Inflammatory macrophage treated with lipopolysaccharide for 4 hours (primary cell): ENCODE measurements around the gene KLK5.
"Not testable (repeated sequence)": the region's sequence is repeated elsewhere in the genome, so short reads cannot be mapped to it uniquely, and the experiment has no call there.

Source experiments
- DNase-seq: peaks from one replicate; pipeline ENCODE4 v3.0.0-alpha.2; 2020

Gene KLK5, protein sequence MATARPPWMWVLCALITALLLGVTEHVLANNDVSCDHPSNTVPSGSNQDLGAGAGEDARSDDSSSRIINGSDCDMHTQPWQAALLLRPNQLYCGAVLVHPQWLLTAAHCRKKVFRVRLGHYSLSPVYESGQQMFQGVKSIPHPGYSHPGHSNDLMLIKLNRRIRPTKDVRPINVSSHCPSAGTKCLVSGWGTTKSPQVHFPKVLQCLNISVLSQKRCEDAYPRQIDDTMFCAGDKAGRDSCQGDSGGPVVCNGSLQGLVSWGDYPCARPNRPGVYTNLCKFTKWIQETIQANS

DNA sequence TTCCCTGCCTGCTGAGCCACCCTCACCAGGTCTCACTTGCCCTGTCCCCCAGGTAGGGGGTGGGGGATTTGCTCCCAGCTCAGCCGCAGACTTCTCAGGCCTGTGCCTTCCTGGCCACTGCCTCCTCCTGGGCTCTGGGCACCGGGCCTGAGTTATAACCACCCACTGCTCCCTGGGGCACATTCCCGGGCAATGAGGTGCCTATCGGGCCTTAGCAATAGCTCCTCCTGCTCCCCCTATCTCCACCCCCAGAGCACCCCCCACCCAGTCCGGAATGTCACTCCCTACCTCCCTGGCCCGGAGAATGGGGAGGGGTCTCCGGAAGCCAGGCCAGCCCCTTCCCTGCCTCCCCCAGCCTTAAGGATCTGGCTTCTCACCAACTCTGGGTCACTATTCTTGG, at the start of gene KLK5:
Gene KLK5 (minus strand): TSS at position 129 of the 400 bp plus-strand sequence. CDS start 381 bp downstream, outside the sequence.
- no peak for DNase-seq

DNA sequence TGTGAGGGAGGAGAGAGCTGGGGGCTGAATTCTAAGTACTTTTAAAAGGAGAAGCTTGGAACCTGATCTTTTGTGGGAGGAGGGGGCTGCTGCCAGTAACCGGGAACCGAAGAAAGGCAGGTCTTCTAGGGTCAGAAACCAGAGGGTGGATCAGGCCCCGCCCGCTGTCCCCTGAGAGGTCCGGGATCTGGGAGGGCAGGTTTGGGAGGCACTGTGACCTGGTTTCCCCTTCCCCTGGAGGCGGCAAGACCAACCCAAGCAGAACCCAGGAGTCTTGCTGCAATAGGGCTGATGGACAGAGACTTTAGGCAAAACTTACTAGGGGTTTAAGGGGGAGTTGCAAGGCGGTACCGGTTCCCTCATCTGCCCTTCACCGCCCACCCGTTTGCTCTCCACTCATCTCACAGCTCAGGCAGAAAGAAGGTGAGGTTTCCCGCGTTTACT, 49.3 kb upstream of the KLK5 start:
- no peak for DNase-seq

DNA sequence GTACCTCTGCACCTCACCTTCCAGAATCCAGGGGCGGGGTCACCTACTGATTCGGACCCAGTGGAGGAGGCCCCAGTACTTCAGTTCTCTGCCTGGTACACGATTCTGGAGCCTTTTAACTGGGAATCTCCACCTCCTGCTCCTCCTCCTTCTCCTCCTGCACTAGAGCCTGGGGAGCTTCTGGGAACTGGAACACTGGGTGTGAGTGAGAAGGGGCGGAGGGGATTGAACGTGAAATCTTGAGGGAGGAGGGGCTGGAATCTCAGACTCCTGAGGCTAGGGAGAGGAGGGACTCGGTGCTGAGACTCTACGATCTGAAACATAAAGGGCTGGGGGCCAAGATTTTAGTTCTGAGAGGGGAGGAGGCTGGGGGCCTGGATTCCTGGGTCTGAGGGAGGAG, 48.7 kb upstream of the KLK5 start, which contains the start of gene KLK8:
Gene KLK8 (minus strand): TSS at position 90 of the 400 bp plus-strand sequence. CDS start 437 bp downstream, outside the sequence.
- no peak for DNase-seq

DNA sequence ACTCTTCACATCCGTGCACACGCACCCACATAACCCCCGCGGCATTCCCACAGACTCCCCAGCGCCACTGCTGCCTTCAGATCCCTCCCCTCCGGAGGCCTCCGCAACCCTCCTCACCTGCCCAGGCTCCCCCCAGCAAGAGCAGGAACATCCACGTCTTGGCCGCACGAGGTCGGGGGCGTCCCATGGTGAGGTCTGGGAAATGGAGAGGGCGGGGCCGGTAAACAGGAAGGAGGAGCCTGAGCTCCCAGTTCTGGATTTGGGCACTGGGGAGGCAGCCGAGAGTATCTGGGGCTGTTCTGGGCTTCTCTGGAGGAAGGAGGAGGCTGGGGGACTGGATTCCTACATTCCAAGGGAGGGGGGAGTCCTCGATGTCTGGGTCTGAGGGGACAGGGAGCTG, 48.1 kb upstream of the KLK5 start:
- DNase-seq = no peak

DNA sequence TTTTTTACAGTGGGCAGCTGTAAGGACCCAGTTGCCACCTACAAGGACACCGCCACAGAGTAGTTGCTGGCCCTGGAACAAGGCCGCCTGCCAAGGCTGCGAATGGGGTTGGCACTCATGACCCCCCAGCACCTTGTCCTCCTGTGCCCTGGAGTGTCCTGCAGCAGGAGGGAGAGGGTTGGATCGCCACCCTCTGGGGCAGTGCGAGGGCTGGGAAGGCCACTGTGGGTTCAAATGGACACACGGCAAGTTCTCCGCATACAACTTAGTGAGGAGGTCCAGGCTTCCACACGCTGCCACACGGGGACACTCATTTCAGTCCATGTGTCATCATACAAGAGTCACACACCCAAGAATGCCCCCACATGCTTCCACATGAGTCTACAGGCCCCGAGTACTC, 47.6 kb upstream of the KLK5 start:
- no peak for DNase-seq

DNA sequence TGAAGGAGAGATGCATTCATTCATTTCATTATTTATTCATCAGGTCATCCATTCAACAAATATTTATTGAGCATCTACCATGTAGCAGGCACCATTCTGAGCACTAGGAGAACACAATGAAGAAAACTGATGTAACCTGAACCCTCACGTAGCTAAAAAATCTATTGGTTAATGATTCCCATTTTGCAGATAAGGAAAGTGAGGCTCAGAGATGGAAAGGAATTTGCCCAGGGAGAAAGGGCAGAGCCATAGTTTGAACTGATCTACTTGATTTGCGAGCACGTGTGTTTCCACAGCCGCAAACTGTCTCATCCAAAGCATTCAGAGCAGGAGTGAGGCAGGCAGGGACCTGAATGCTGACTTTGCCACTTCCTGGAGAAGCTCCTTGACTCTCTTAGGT, 45.8 kb upstream of the KLK5 start:
- DNase-seq = no peak

DNA sequence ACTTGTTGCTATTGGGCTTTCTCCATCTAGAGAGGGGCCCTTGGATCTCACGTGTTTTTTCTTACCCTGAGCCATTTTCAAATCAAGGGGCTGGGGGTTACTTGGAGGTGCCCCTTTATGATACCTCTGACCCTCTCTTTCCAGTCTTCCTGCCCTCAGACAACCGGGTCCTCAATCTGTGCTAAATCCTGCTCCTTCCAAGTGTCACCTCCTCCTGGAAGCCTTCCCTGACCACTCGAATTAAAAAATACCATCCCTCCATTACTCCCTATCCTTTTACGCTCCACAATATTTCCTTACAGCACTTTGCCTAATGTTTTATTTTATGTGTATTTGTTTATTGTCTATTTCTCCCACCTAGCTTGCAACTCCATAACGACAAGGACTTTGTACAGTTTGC, 45.2 kb upstream of the KLK5 start:
- no peak for DNase-seq

DNA sequence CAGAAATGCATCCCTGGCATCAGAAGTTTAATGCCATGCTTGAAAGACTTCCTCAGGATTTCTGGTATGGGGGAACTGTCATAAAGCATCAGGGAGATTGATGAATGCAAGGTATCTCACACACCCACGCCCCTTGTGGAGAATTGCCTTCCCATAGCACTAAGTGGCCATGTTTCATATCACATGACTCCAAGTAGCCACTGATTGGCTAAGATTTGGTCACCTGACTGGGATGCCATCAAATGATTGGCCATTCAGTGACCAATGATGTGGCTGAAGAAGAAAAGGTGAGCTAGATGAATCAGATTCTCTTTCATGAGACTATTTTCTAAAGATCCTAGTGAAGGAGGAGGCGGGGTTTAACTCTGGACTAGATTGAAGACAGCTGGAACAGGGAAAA, 41.3 kb upstream of the KLK5 start:
- no peak for DNase-seq

DNA sequence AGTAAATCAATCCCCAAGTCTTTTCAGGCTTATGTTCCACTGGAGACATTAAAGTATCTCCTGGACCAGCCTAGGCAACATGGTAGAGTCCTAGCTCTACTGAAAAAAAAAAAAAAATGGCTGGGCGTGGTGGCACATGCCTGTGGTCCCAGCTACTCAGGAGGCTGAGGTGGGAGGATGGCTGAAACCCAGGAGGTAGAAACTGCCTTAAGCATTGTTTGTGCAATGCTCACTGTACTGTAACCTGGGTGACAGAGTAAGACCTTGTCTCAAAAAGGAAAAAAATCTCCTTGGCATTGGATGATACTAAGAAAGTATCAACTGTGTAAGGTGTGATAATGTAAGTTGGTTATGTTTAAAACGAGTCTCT, 39.8 kb upstream of the KLK5 start:
- no peak for DNase-seq

DNA sequence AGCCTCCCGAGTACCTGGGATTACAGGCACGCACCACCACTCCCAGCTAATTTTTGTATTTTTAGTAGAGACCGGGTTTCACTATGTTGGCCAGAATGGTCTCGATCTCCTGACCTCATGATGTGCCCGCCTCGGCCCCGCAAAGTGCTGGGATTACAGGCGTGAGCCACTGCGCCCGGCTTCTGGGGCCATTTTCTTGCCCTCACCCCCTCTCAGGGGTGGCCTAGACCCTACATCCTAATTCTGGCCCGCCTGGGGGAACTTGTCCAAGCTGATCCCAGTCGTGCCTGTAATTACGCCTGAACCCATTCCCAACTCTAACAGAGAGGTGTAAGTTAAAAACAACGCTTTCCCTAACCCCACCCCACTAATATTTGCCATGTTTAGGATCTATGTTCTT, 31.6 kb upstream of the KLK5 start:
- DNase-seq = not testable (repeated sequence)

DNA sequence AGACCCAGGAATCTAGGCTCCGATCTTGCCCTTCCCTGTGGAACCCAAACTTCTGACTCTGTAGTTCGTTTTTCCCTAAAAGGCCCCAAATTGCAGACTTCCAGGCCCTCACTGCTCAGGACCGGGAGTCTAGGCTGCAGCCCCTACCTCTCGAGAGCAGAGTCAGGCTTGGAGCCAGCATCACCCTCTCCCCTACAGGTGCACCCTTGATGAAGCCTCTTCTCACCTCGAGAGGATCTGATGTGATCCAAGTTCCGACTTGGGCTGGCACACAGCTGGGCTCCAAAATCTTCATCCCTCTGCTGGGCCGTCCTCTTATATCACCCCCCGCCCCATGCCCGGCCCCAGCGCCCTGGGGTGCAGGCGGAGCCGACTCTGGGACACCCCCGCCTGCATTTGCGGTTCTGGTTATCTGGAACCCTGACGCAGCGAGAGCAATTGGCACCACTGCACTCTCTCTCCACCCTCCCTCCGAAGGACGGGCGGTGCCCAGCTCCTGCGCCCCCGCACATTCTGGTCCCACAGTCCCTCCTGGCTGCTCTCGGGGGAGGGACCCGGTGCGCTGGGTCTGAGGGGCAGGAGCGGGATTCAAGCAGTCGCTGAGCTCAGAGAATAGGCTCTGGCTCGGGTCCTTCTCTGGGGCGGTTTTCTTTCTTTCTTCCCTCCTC, 30.9 kb upstream of the KLK5 start, which contains the start of gene KLK7:
Gene KLK7 (minus strand): TSS at position 293 of the 668 bp plus-strand sequence. CDS start 1,518 bp downstream, outside the sequence.
- DNase-seq = no peak

DNA sequence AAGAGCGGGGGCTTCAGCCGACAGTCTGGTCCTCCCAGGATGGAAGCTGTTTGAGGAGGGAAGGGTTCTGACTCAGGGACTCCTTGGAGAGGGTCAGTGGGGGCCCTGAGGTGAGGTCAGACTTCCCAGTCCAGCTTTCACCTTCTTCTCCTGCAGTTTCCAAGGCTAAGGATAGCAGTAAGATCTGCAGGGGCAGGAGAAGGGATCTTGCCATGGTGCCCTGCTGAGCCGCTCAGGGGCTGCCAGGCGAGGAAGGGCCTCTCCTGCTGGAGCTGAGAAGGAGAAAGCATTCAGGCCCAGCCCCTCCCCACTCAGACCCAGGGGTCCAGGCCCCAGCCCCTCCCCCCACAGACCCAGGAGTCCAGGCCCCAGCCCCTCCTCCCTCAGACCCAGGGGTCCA, 29.3 kb upstream of the KLK5 start:
- DNase-seq = no peak

DNA sequence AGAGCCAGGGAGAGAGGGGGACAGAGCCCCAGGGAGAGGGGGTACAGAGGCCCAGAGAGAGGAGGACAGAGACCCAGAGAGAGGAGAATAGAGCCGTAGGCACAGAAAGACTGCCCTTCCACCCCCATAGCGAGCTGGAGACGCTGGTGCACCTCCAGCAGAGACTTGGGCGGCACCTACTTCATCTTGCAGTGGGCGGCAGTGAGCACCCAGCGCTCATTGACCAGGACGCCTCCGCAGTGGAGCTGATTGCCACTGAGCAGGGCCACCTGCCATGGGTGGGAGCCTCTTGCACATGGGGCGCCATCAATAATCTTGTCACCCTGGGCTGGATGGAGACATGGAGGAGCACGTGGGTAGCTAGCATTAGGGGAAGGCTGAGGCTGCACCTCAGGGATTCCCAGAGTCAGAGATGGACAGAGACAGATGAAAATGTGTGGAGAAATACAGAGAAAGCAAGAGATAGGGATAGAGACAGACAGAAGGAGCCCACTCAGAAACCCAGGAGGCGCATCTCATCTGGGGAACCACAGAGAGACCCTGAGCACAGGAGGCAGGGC, 28.8 kb upstream of the KLK5 start:
- no peak for DNase-seq

DNA sequence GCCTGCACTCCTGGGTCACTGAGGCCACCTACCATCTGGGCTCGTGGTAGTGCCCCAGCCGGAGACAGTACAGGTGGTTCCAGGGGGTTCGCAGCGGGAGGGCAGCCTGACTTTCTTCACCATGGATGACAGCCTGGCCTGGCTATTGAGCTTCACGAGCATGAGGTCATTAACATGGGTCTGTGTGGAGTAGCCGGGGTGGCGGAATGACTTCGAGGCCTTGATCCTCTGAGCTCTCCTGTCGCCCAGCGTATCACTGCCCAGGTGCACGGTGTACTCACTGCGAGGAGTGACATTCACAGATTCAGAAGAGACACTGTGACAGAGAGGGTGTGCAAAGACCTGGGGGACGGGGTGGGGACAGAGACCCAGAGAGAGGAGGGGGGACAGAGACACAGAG, 27.4 kb upstream of the KLK5 start:
- no peak for DNase-seq

DNA sequence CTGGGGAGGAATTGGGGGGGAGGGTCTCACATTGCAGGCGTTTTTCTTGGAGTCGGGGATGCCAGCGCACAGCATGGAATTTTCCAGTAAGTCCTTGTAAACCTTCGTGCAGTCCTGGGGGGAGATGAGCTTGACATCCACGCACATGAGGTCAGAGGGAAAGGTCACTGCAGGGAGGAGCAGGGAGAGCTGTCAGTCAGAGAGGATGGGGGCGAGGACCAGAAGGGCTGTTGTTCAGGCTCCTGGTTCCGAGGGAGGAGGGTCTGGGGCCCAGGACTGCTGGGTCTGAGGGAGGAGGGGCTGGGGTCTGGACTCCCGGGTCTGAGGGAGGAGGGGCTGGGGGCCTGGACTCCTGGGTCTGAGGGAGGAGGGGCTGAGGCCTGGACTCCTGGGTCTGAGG, 26.9 kb upstream of the KLK5 start:
- DNase-seq = no peak

DNA sequence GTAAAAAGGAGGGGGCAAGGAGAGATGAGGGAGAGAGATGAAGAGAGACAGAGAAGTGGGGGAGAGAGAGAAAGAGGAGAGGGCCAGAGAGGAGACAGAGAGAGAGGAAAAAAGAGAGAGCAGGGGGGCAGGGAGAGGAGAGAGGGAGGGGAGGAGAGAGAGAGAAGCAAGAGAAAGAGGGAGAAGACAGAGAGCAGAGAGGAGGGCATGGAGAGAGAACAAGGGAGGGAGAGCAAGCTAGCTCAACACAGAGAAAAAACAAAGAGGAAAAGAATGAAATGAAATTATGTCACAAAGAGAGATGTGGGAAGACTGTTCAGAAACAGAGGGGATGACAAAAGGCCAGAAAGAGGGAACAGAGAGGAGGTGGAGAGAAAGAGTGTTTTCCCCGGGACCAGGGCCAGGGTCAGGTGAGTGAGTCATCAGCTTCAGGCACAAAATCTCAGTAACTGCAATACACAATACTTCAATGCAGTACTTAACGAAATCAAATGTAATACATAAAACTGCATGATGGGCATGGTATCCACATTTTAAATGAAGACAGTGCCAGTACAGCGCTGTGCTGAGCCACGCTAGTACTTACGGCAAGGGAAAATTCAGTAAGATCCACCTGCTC, 26.0 kb upstream of the KLK5 start:
- no peak for DNase-seq

DNA sequence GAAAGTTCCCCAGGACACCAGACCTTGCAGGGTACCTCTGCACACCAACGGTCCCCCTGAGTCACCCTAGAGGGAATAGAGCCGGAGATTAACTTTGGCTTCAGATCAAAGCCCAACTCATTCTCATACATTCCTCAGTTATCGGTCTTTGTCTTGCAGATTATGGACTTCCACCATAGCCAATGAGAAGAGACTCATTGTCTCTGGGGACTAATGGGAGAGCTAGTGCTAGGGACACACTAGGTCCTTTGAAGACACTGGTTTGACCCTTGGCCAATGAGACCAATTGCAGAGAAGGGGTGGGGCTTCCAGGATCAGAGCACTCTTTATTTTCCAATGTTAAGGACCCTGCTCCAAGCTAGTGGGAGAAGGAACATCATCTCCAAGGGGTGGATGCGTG, 24.8 kb upstream of the KLK5 start:
- DNase-seq = no peak

DNA sequence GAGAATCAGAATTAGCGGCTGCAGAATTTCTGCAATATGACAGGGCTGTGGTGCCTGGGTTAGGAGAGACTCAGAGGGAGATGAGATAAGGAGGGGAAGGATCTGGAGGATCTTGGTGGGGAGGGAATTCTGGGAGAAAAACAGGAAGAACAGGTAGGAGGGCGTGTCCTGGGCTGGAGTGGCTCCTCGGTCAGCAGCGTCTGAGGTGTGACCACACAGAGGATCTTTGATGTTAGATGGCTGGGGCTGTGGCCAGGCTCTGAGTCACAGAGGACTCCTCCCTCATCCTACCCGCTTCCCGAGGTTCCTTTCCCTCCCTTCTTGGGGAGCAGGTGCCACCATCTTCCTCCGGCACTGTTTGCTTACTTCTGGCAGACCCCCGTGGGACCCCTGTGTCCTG, 22.9 kb upstream of the KLK5 start:
- no peak for DNase-seq

DNA sequence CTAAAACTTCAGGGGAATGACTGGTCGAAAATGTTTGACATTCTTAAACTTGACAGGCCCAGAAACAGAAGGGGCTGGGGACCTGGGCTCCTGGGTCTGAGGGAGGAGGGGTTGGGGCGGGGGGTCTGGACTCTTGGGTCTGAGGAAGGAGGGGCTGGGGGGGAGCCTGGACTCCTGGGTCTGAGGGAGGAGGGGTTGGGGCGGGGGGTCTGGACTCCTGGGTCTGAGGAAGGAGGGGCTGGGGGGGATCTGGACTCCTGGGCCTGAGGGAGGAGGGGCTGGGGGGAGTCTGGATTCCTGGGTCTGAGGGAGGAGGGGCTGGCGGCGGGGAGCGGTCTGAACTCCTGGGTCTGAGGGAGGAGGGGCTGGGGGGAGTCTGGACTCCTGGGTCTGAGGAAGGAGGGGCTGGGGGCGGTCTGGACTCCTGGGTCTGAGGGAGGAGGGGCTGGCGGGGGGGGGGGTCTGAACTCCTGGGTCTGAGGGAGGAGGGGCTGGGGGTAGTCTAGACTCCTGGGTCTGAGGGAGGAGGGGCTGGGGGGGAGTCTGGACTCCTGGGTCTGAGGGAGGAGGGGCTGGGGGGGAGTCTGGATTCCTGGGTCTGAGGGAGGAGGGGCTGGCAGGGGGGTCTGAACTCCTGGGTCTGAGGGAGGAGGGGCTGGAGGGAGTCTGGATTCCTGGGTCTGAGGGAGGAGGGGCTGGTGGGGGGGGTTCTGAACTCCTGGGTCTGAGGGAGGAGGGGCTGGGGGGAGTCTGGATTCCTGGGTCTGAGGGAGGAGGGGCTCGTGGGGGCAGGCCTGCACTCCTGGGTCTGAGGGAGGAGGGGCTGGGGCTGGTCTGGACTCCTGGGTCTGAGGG, 22.1 kb upstream of the KLK5 start:
- DNase-seq = no peak

DNA sequence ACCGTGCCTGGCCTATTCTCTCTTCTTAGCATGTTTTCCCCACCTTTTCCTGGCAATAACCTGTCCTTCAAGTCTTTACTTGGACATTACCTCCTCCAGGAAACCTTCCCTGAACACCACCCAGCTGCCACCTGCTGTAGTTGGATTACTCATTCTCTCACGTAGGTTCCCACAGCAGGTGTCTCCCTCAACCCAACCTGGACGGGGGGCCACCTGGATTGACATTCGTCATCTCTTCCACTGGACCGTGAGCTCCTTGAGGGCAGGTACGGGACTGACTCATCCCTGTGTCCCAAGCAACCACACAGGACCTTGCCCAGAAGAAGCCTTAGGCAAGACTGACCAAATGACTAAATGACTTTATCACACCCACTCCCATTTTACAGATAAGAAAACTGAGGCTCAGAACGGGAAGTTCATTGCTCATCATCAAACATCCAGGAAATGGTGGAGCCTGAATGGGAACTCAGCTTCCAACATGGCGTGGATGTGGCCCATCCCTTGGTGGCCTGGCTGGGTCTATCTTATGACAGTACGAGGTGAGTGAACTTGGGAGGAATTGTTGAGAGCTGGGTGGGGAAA, 20.0 kb upstream of the KLK5 start:
- DNase-seq = no peak

DNA sequence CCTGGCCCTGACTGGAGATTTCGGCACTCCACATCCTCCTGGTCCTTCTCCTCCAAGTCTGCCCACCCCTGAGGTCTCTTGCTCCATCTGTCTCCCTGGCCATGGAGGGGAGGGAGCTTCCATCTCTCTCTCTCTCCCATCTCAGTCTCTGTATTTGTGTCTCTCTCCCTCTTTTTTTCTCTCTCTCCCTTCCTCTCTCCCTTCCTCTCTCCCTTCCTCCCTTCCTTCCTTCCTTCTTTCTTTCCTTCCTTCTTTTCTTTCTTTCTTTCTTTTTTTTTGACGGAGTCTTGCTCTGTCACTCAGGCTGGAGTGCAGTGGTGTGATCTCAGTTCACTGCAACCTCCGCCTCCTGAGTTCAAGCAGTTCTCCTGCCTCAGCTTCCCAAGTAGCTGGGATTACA, 17.0 kb upstream of the KLK5 start:
- not testable (repeated sequence) for DNase-seq

DNA sequence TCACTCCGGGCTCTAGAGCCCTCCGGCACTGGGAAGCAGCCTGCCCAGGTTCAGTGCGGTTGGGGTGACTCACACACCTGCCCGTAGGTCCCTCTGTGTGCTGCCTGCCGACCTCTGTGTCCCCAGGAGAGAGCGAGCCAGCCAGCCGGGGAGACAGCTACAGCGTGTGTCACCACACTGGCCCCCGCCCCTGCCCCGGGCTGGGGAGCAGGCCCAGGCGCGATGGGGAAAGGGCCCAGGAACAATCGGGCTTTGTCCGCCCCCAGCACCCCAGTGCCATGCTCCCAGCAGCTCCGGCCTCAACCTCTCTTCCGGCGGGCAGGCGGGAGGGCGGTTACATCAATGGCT, 16.5 kb upstream of the KLK5 start, which contains the start of gene KLK6:
Gene KLK6 (minus strand): TSS at position 179 of the 348 bp plus-strand sequence. CDS start 1,487 bp downstream, outside the sequence.
- no peak for DNase-seq
